ENCODE data around the gene STN1.

STN1 gene

GRCh38 chr10:103835096-103836050, 82.6 kb downstream of the STN1 start:
- TF ChIP-seq GATA2 (IDR thresholded peaks at IDR 0.05; ENCODE audit: low read depth, low read length): no peak
- TF ChIP-seq GATA3 (IDR thresholded peaks at IDR 0.05; ENCODE audit: low read depth, low read length): no peak

GRCh38 chr10:103834436-103835095, 83.4 kb downstream of the STN1 start:
- no peak for TF ChIP-seq GATA2 (IDR thresholded peaks at IDR 0.05; ENCODE audit: low read depth, low read length)
- TF ChIP-seq GATA3 (IDR thresholded peaks at IDR 0.05; ENCODE audit: low read depth, low read length): no peak

GRCh38 chr10:103833731-103834365, 84.1 kb downstream of the STN1 start:
- TF ChIP-seq GATA2 (IDR thresholded peaks at IDR 0.05; ENCODE audit: low read depth, low read length): no peak
- TF ChIP-seq GATA3 (IDR thresholded peaks at IDR 0.05; ENCODE audit: low read depth, low read length): no peak

- TF ChIP-seq GATA3 (IDR thresholded peaks at IDR 0.05; ENCODE audit: low read depth, low read length) (no peak), GATA2 (IDR thresholded peaks at IDR 0.05; ENCODE audit: low read depth, low read length) (no peak)
Measured at GRCh38 chr10:103832806-103833205, 85.2 kb downstream of the STN1 start.

Data from SH-SY5Y (cell line).